Caco-2 (cell line): ENCODE data around the gene TMPRSS6. TPM values are rescaled to one million over a fixed set of nuclear protein-coding genes. Genes with fewer than 3 reads are reported as not detected.

Source experiments
- BruUV-seq: library from RNA; stranded (reverse); fragments of 400-500 nt; replicated peaks from 2 replicates; lab custom pipeline; 2021; lab: Mats Ljungman, UMichigan
- CTCF ChIA-PET: fragments of 300-600 bp; sonication (Branson Sonifier 250); formaldehyde crosslinking; loops from one replicate; lab custom pipeline; 2022; ENCODE audit warnings: antibody characterized with exemption; lab: Charles Lee
- POLR2A ChIA-PET: fragments of 300-600 bp; sonication (Branson Sonifier 250); formaldehyde crosslinking; loops from one replicate; lab custom pipeline; 2022; ENCODE audit warnings: antibody characterized with exemption; lab: Charles Lee
- DNase-seq, 2 experiments: peaks; one replicate each; pipeline versions ENCODE4 v3.0.0 to v3.0.0-alpha.2; 2020 to 2022
- H3K27me3 ChIP-seq: replicated peaks from 2 replicates; pipeline ENCODE4 v1.6.0; 2011; ENCODE audit warnings: low read length; ENCODE audit not compliant: control insufficient read depth, insufficient read depth
- H3K36me3 ChIP-seq: 2 replicates; pipeline ENCODE4 v1.5.1; 2011; ENCODE audit warnings: low read length; ENCODE audit not compliant: control insufficient read depth, insufficient read depth
- H3K4me1 ChIP-seq: fragments of 250-450 bp; sonication (Bioruptor Pico); 2 replicates; pipeline ENCODE4 v1.5.1; 2020; ENCODE audit warnings: mild to moderate bottlenecking
- H3K4me3 ChIP-seq: 2 replicates; pipeline ENCODE4 v1.5.1; 2011; ENCODE audit warnings: low read depth, mild to moderate bottlenecking, control low read depth, low read length
- H3K9me3 ChIP-seq: fragments of 250-450 bp; sonication (Bioruptor Pico); 2 replicates; pipeline ENCODE4 v1.5.1; 2020; ENCODE audit warnings: mild to moderate bottlenecking, moderate library complexity
- H3K27ac Mint-ChIP-seq: one replicate; pipeline ENCODE4 v1.8.0; 2022; ENCODE audit warnings: mixed read lengths; ENCODE audit not compliant: unreplicated experiment
- H3K27me3 Mint-ChIP-seq: one replicate; pipeline ENCODE4 v1.8.0; 2022; ENCODE audit warnings: mixed read lengths; ENCODE audit not compliant: insufficient read depth, unreplicated experiment
- H3K36me3 Mint-ChIP-seq: one replicate; pipeline ENCODE4 v1.8.0; 2022; ENCODE audit warnings: mild to moderate bottlenecking, mixed read lengths; ENCODE audit not compliant: insufficient read depth, unreplicated experiment
- H3K4me1 Mint-ChIP-seq: one replicate; pipeline ENCODE4 v1.8.0; 2022; ENCODE audit warnings: low read depth, mixed read lengths; ENCODE audit not compliant: unreplicated experiment
- H3K4me3 Mint-ChIP-seq: one replicate; pipeline ENCODE4 v1.8.0; 2022; ENCODE audit warnings: mild to moderate bottlenecking, moderate library complexity, mixed read lengths; ENCODE audit not compliant: unreplicated experiment
- H3K9me3 Mint-ChIP-seq: one replicate; pipeline ENCODE4 v1.8.0; 2022; ENCODE audit warnings: mixed read lengths; ENCODE audit not compliant: unreplicated experiment
- CTCF ChIP-seq, 2 experiments: fragments of 200-600 bp in 1 of 2; IDR thresholded peaks; 1 replicate in 1 of 2; 2 replicates in 1 of 2; pipeline versions ENCODE4 v1.5.1 to v1.8.0; 2011 to 2022; ENCODE audit warnings: antibody characterized with exemption in 1 of 2, control low read depth in 1 of 2, inconsistent platforms in 1 of 2, low read depth in 1 of 2, low read length in 1 of 2, mild to moderate bottlenecking in 1 of 2, moderate library complexity in 1 of 2; ENCODE audit not compliant: insufficient read depth in 1 of 2, severe bottlenecking in 1 of 2, unreplicated experiment in 1 of 2
- intact Hi-C: fragments of 100-400 bp; cut with micrococcal nuclease; formaldehyde crosslinking; loops from one replicate; pipeline ENCODE4 v1.10.0; 2022; ENCODE audit not compliant: unreplicated experiment
- total RNA-seq: library from RNA; stranded (reverse); gene quantifications from 2 replicates; pipeline ENCODE4 v1.2.3, GENCODE V29; 2022

Gene TMPRSS6
- total RNA-seq, 1 experiment from 2014 or later: 1.6 TPM

- Mint-ChIP-seq H3K4me3 (no peak overlapping the region), H3K9me3 (peaks cover 19% of the 10 kb centered on the region), H3K27me3 (no peaks in the 10 kb centered on the region), H3K4me1 (peaks cover 12% of the 10 kb centered on the region), H3K27ac (no peak overlapping the region), H3K36me3 (no peaks in the 10 kb centered on the region)
- DNase-seq: no peak
- BruUV-seq: no TSS peak
- peaks cover 6% of the 10 kb centered on the region; the same call in 1 of the 2 replicates for H3K4me1 ChIP-seq
- intact Hi-C loops: loop anchor here (5.0 kb wide), 1 partner anchor 72 kb away; no protein-coding TSS in a partner anchor
- ChIA-PET POLR2A (no interaction called here), CTCF (interaction anchor here (0.7 kb wide), 1 partner anchor 60 kb away, joined by 3 read pairs; no protein-coding TSS in a partner anchor)
- TF ChIP-seq CTCF (IDR thresholded peaks at IDR 0.05; ENCODE audit: insufficient read depth in 1 of 2, low read depth in 1 of 2, low read length in 1 of 2, severe bottlenecking in 1 of 2, unreplicated experiment in 1 of 2): no peak
- H3K36me3 ChIP-seq: no peaks in the 10 kb centered on the region
- no peaks in the 10 kb centered on the region for H3K27me3 ChIP-seq
- H3K9me3 ChIP-seq: 0 out of 2 replicates have a peak, but pooled peaks cover 7% of the 10 kb centered on the region
- H3K4me3 ChIP-seq: no peak overlapping the region
Observed at GRCh38 chr22:37148742-37149665, 39.5 kb upstream of the TMPRSS6 start.

- peak in 1 of 2 experiments; percentile 2 for TF ChIP-seq CTCF (IDR thresholded peaks at IDR 0.05; ENCODE audit: insufficient read depth in 1 of 2, low read depth in 1 of 2, low read length in 1 of 2, severe bottlenecking in 1 of 2, unreplicated experiment in 1 of 2)
- intact Hi-C loops: loop anchor here (5.0 kb wide), 1 partner anchor 71 kb away; no protein-coding TSS in a partner anchor
- Histone ChIP-seq H3K4me1 (peaks cover 6% of the 10 kb centered on the region; the same call in 1 of the 2 replicates), H3K36me3 (no peaks in the 10 kb centered on the region), H3K27me3 (no peaks in the 10 kb centered on the region), H3K9me3 (0 out of 2 replicates have a peak, but pooled peaks cover 7% of the 10 kb centered on the region), H3K4me3 (no peak overlapping the region)
- no TSS peak for BruUV-seq
- POLR2A ChIA-PET: no interaction called here
- Mint-ChIP-seq H3K27ac (no peak overlapping the region), H3K36me3 (no peaks in the 10 kb centered on the region), H3K4me1 (peaks cover 12% of the 10 kb centered on the region), H3K4me3 (no peak overlapping the region), H3K27me3 (no peaks in the 10 kb centered on the region), H3K9me3 (peaks cover 19% of the 10 kb centered on the region)
- CTCF ChIA-PET: interaction anchor here (0.7 kb wide), 1 partner anchor 61 kb away, joined by 3 read pairs; no protein-coding TSS in a partner anchor
- DNase-seq: no peak
Observed at GRCh38 chr22:37148031-37148651, 38.6 kb upstream of the TMPRSS6 start.
